HCT116 (cell line): ENCODE results near the gene KRT83. TPM values are rescaled to one million over a fixed set of nuclear protein-coding genes. Genes with fewer than 3 reads are reported as not detected.

Source experiments
- ATAC-seq: fragments of 200-7000 bp; cut with Tn5 transposase; 2 replicates; pipeline ENCODE4 v1.9.1; 2020; ENCODE audit warnings: mild to moderate bottlenecking, moderate library complexity
- BruUV-seq: library from RNA; stranded (reverse); fragments of 400-500 nt; replicated peaks from 2 replicates; lab custom pipeline; 2021; lab: Mats Ljungman, UMichigan
- CTCF ChIA-PET: fragments of 300-600 bp; sonication (Branson Sonifier 250); formaldehyde crosslinking; loops from one replicate; lab custom pipeline; 2021; ENCODE audit warnings: antibody characterized with exemption; lab: Charles Lee
- POLR2A ChIA-PET: fragments of 300-600, 350-600 bp; sonication (Branson Sonifier 250); formaldehyde crosslinking; loops from one replicate; lab custom pipeline; 2021; ENCODE audit warnings: antibody characterized with exemption; lab: Charles Lee
- RAD21 ChIA-PET, 2 experiments: fragments of 300-600 bp; sonication (Branson Sonifier 250); formaldehyde crosslinking; loops; one replicate each; lab custom pipeline; 2023; ENCODE audit warnings: low total read pairs in 2 of 2; ENCODE audit not compliant: uncharacterized antibody in 2 of 2, unreplicated experiment in 2 of 2, low non-redundant PET in 1 of 2; lab: Charles Lee
- DNase-seq: peaks from one replicate; pipeline ENCODE4 v3.0.0-alpha.2; 2010; ENCODE audit warnings: low read depth, low spot score
- H2AFZ ChIP-seq: fragments of 200-600 bp; shearing (Covaris generic), sonication (generic); 2 replicates; pipeline ENCODE4 v1.6.1; 2017; ENCODE audit warnings: low read depth, mixed run types, mixed read lengths, antibody characterized with exemption, low read length; ENCODE audit not compliant: poor library complexity, severe bottlenecking
- H3K27ac ChIP-seq: 2 replicates; pipeline ENCODE4 v1.5.1; 2012; ENCODE audit warnings: low read depth, low read length
- H3K27me3 ChIP-seq: fragments of 200-600 bp; sonication (generic); 2 replicates; pipeline ENCODE4 v1.6.1; 2016; ENCODE audit warnings: mixed run types, low read length, mixed read lengths; ENCODE audit not compliant: insufficient read depth
- H3K36me3 ChIP-seq, 2 experiments: fragments of 200-500 bp in 1 of 2; fragments of 200-600 bp in 1 of 2; sonication (Bioruptor generic) in 1 of 2; sonication (generic) in 1 of 2; 2 replicates each; pipeline versions ENCODE4 v1.5.1 to v1.6.1; 2014 to 2016; ENCODE audit warnings: low read length in 2 of 2, inconsistent platforms in 1 of 2, mixed read lengths in 1 of 2, mixed run types in 1 of 2; ENCODE audit not compliant: insufficient read depth in 2 of 2, control insufficient read depth in 1 of 2
- H3K4me1 ChIP-seq, 2 experiments: fragments of 200-600 bp in 1 of 2; sonication (generic) in 1 of 2; 2 replicates each; pipeline versions ENCODE4 v1.5.1 to v1.6.1; 2012 to 2017; ENCODE audit warnings: low read length in 2 of 2, inconsistent platforms in 1 of 2, mild to moderate bottlenecking in 1 of 2, mixed read lengths in 1 of 2, mixed run types in 1 of 2, moderate library complexity in 1 of 2; ENCODE audit not compliant: insufficient read depth in 2 of 2, control insufficient read depth in 1 of 2
- H3K4me2 ChIP-seq: fragments of 200-600 bp; sonication (generic); 2 replicates; pipeline ENCODE4 v1.6.1; 2017; ENCODE audit warnings: mixed run types, low read length, mixed read lengths
- H3K4me3 ChIP-seq, 2 experiments: fragments of 200-600 bp in 1 of 2; sonication (generic) in 1 of 2; replicated peaks in 1 of 2; 2 replicates each; pipeline ENCODE4 v1.5.1; 2011 to 2016; ENCODE audit warnings: low read length in 2 of 2, control low read depth in 1 of 2, low read depth in 1 of 2, mild to moderate bottlenecking in 1 of 2, mixed read lengths in 1 of 2, mixed run types in 1 of 2
- H3K79me2 ChIP-seq: fragments of 200-600 bp; sonication (generic); 2 replicates; pipeline ENCODE4 v1.6.1; 2017; ENCODE audit warnings: mild to moderate bottlenecking, mixed run types, low read length, moderate library complexity, mixed read lengths; ENCODE audit not compliant: insufficient read depth
- H3K9ac ChIP-seq: fragments of 200-600 bp; sonication (generic); 2 replicates; pipeline ENCODE4 v1.6.1; 2016; ENCODE audit warnings: low read length, mixed read lengths
- H3K9me2 ChIP-seq: fragments of 200-600 bp; sonication (generic), shearing (Covaris generic); 2 replicates; pipeline ENCODE4 v1.6.1; 2017; ENCODE audit warnings: mixed run types, mild to moderate bottlenecking, moderate library complexity; ENCODE audit not compliant: insufficient read depth
- H3K9me3 ChIP-seq, 2 experiments: fragments of 200-500 bp in 1 of 2; fragments of 200-600 bp in 1 of 2; sonication (Bioruptor generic) in 1 of 2; sonication (generic) in 1 of 2; 2 replicates each; pipeline ENCODE4 v1.6.1; 2014 to 2017; ENCODE audit warnings: low read length in 2 of 2, mixed read lengths in 2 of 2, inconsistent platforms in 1 of 2, low read depth in 1 of 2, mild to moderate bottlenecking in 1 of 2, mixed run types in 1 of 2, moderate library complexity in 1 of 2; ENCODE audit not compliant: control insufficient read depth in 1 of 2, insufficient read depth in 1 of 2
- H4K20me1 ChIP-seq: fragments of 200-600 bp; sonication (generic), shearing (Covaris generic); 2 replicates; pipeline ENCODE4 v1.6.1; 2017; ENCODE audit warnings: mixed run types, mild to moderate bottlenecking, moderate library complexity; ENCODE audit not compliant: insufficient read depth
- ELF1 ChIP-seq: IDR thresholded peaks from 2 replicates; pipeline ENCODE4 v1.6.1; 2012; ENCODE audit warnings: low read depth, borderline replicate concordance
- EZH2phosphoT487 ChIP-seq: fragments of 200-600 bp; IDR thresholded peaks from 2 replicates; pipeline ENCODE4 v1.6.1; 2018; ENCODE audit warnings: antibody characterized with exemption, borderline replicate concordance
- JUND ChIP-seq: IDR thresholded peaks from 2 replicates; pipeline ENCODE4 v1.6.1; 2012
- POLR2A ChIP-seq: IDR thresholded peaks from 2 replicates; pipeline ENCODE4 v1.7.0; 2011; ENCODE audit warnings: borderline replicate concordance; ENCODE audit not compliant: insufficient read depth, insufficient read length; ENCODE audit errors: extremely low read depth
- SIN3A ChIP-seq: IDR thresholded peaks from 2 replicates; pipeline ENCODE4 v1.6.1; 2012; ENCODE audit warnings: low read depth
- TCF7L2 ChIP-seq: IDR thresholded peaks from 2 replicates; pipeline ENCODE4 v1.7.0; 2011; ENCODE audit warnings: borderline replicate concordance, inconsistent platforms; ENCODE audit not compliant: insufficient read depth, insufficient read length; ENCODE audit errors: extremely low read depth
- ZFX ChIP-seq: fragments of 450-650 bp; IDR thresholded peaks from 2 replicates; pipeline ENCODE4 v1.6.1; 2017
- intact Hi-C: fragments of 100-400 bp; cut with micrococcal nuclease; formaldehyde crosslinking; loops from 2 replicates; pipeline ENCODE4 v1.10.0; 2022
- total RNA-seq: library from RNA; stranded (reverse); gene quantifications from one replicate; pipeline ENCODE4 v1.2.1, GENCODE V29; 2021; ENCODE audit not compliant: unreplicated experiment
- TF ChIP-seq, protein P1 (sequence below): IDR thresholded peaks from 2 replicates; pipeline ENCODE4 v1.6.1; 2011; ENCODE audit warnings: mild to moderate bottlenecking, low read length, moderate library complexity; ENCODE audit not compliant: insufficient replicate concordance; ENCODE audit errors: extremely low read depth
- TF ChIP-seq, protein P2 (sequence below): IDR thresholded peaks from 2 replicates; pipeline ENCODE4 v1.6.1; 2012

Gene KRT83
- total RNA-seq, 1 experiment from 2014 or later: not detected

DNA sequence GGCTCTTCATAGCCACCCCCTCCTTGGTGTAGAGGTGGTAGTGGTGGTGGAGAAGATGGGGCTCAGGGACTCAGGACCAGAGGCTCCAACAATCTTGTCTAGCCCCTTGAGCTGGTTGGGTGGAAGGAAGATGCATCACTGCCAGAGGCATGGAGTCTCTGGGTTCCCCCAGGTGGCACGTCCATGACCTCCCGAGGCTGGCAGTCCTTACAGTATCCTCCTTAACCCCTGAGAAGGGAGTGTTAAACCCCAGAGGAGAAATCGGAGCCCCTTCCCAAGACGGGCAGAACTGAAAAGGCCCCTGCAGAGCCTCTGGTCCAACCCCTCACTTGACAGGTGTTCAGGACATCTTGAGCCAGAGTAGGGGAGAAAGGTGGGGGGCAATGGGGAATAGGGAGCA lies 9.1 kb downstream of the KRT83 start:
- no peak for TF ChIP-seq ZFX
- TF ChIP-seq, protein P1, sequence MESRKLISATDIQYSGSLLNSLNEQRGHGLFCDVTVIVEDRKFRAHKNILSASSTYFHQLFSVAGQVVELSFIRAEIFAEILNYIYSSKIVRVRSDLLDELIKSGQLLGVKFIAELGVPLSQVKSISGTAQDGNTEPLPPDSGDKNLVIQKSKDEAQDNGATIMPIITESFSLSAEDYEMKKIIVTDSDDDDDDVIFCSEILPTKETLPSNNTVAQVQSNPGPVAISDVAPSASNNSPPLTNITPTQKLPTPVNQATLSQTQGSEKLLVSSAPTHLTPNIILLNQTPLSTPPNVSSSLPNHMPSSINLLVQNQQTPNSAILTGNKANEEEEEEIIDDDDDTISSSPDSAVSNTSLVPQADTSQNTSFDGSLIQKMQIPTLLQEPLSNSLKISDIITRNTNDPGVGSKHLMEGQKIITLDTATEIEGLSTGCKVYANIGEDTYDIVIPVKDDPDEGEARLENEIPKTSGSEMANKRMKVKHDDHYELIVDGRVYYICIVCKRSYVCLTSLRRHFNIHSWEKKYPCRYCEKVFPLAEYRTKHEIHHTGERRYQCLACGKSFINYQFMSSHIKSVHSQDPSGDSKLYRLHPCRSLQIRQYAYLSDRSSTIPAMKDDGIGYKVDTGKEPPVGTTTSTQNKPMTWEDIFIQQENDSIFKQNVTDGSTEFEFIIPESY: no peak
- TF ChIP-seq, protein P2, sequence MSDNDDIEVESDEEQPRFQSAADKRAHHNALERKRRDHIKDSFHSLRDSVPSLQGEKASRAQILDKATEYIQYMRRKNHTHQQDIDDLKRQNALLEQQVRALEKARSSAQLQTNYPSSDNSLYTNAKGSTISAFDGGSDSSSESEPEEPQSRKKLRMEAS: no peak
- TF ChIP-seq TCF7L2: no peak
- TF ChIP-seq JUND: no peak
- no peak for TF ChIP-seq SIN3A
- TF ChIP-seq POLR2A: no peak
- TF ChIP-seq EZH2phosphoT487: no peak
- TF ChIP-seq ELF1: no peak
- H3K9me2 ChIP-seq: no peaks in the 10 kb centered on the region
- DNase-seq (no peak), ATAC-seq (no peak)
- ChIA-PET RAD21 (no interaction called here), POLR2A (interaction anchor here (1.7 kb wide), 1 partner anchor 31 kb away, joined by 4 read pairs; no protein-coding TSS in a partner anchor), CTCF (interaction anchor here (0.7 to 2.7 kb wide), 4 partner anchors 8 to 155 kb away, joined by 3 to 17 read pairs (median 6); no protein-coding TSS in a partner anchor)
- H3K9ac ChIP-seq: no peak overlapping the region
- intact Hi-C loops: no loop called here
- H3K4me1 ChIP-seq: peaks cover 10 to 29% of the 10 kb centered on the region in 2 experiments
- H3K36me3 ChIP-seq: no peaks in the 10 kb centered on the region
- H3K9me3 ChIP-seq: no peaks in the 10 kb centered on the region
- no peaks in the 10 kb centered on the region for H3K27me3 ChIP-seq
- no peak overlapping the region for H3K4me3 ChIP-seq
- BruUV-seq: no TSS peak
- H4K20me1 ChIP-seq: no peaks in the 10 kb centered on the region
- no peak overlapping the region for H2AFZ ChIP-seq
- no peak overlapping the region for H3K4me2 ChIP-seq
- H3K79me2 ChIP-seq: no peaks in the 10 kb centered on the region
- H3K27ac ChIP-seq: no peak overlapping the region
